Heart right ventricle (tissue), 16 donors: ENCODE measurements around the gene LMBR1. TPM values are rescaled to one million over a fixed set of nuclear protein-coding genes. Genes with fewer than 3 reads are reported as not detected.
A peak's percentile ranks its signal among the peaks of the same experiment; 100 is the strongest.

Source experiments
- ATAC-seq, 8 donors: fragments of 200-7000 bp; cut with Tn5 transposase; one replicate each; pipeline ENCODE4 v1.9.1; 2020; ENCODE audit warnings: mild to moderate bottlenecking in 8 of 8, moderate library complexity in 8 of 8, moderate number of reproducible peaks in 1 of 8
- DNase-seq, 2 donors: peaks; one replicate each; pipeline ENCODE4 v3.0.0-alpha.2; 2020
- H3K27ac ChIP-seq, 10 donors: fragments of 200-600 bp; sonication (generic) in 2 of 10; one replicate each; pipeline versions ENCODE4 v1.5.0 to v1.8.0; 2020 to 2022; ENCODE audit warnings: mild to moderate bottlenecking in 3 of 10
- H3K27me3 ChIP-seq, 7 donors: fragments of 200-600 bp; one replicate each; pipeline ENCODE4 v1.8.0; 2021 to 2022; ENCODE audit warnings: mild to moderate bottlenecking in 2 of 7
- H3K36me3 ChIP-seq, 9 donors: fragments of 200-600 bp; sonication (generic) in 1 of 9; one replicate each; pipeline versions ENCODE4 v1.5.0 to v1.8.0; 2020 to 2022; ENCODE audit warnings: mild to moderate bottlenecking in 2 of 9
- H3K4me1 ChIP-seq, 9 donors: fragments of 200-600 bp; sonication (generic) in 1 of 9; one replicate each; pipeline versions ENCODE4 v1.5.0 to v1.8.0; 2020 to 2022; ENCODE audit warnings: mild to moderate bottlenecking in 4 of 9
- H3K4me3 ChIP-seq, 10 donors: fragments of 200-600 bp; sonication (generic) in 2 of 10; one replicate each; pipeline versions ENCODE4 v1.5.0 to v1.8.0; 2020 to 2022; ENCODE audit warnings: mild to moderate bottlenecking in 7 of 10, moderate library complexity in 2 of 10
- H3K9me3 ChIP-seq, 11 donors: fragments of 200-600 bp in 10 of 11; sonication (generic) in 2 of 11; one replicate each; pipeline versions ENCODE4 v1.5.0 to v1.8.0; 2013 to 2022; ENCODE audit warnings: mild to moderate bottlenecking in 2 of 11, control low read depth in 1 of 11, moderate library complexity in 1 of 11
- WGBS, 2 donors: extraction: QIAGEN DNeasy Blood & Tissue Kit; methylation state at CpG; one replicate each; pipeline ENCODE4 v1.1.7; 2013; ENCODE audit warnings: inconsistent platforms in 1 of 2; 5-methylcytosine and 5-hydroxymethylcytosine counted together
- intact Hi-C, 10 donors: fragments of 100-400 bp; cut with DNase I; formaldehyde crosslinking; loops; one replicate each; pipeline versions ENCODE4 v1.11.1 to v1.14.2; 2022
- polyA plus RNA-seq, 2 donors: library from polyadenylated mRNA; stranded (reverse); fragments of 200-250 nt; gene quantifications; one replicate each; pipeline ENCODE4 v1.2.3, GENCODE V29; 2013
- total RNA-seq, 10 donors: library from RNA; stranded (reverse); fragmentation: NEBNext Ultra II Directional in 3 of 10; extraction: Animal tissue kit (Norgen Biotek cat#: 25700) in 3 of 10; gene quantifications; one replicate each; pipeline versions ENCODE4 v1.2.1 to v1.2.4, GENCODE V29; 2021 to 2023
- TF ChIP-seq, protein P1 (sequence below), 9 donors: fragments of 200-600 bp; sonication (generic) in 2 of 9; IDR thresholded peaks; one replicate each; pipeline versions ENCODE4 v1.5.0 to v1.8.0; 2021 to 2022; ENCODE audit warnings: antibody characterized with exemption in 9 of 9, mild to moderate bottlenecking in 5 of 9, moderate library complexity in 1 of 9
- donor health status: Arrhythmogenic right ventricular cardiomyopathy.
- donor health status: ischemic (EF 13 %, LVEDD 7.1; RV severe dilation, severe dysfunction).
- donor health status: healthy with polysubstance abuse.
- donor health status: DM: no; HTN: yes; CAD: no.
- donor health status: DM: no; HTN: no; CAD: no.
- donor health status: ischemic (EF 25% LVEDD 6.9; RV normal size, moderate dysfunction).
- donor health status: ischemic (EF 25% LVEDD 5.7; RV mildly dilated, moderate dysfunction).
- donor health status: healthy.
- donor health status: DM: yes; HTN: yes; CAD: no.
- donor health status: Ischemic cardiomyopathy.
- donor health status: ischemic (EF 35%, LVEDD 5.7; RV mildly dilated, moderate dysfunction).
- donor health status: nonischemic (EF 11% LVEDD 7.7; RV severe dilation, severe dysfunction).
- donor health status: DM: yes; HTN: yes; CAD: no.
- donor health status: PGD.
- donor health status: ischemic (EF 29% LVEDD 5.4; RV normal size, mild dysfunction).
- donor health status: nonischemic (EF 23%, LVEDD 6.1; RV moderate dilation, normal function).

LMBR1 gene
- total and polyA plus RNA-seq, 12 donors: 9.0 to 45.5 (median 37.5) TPM

DNA sequence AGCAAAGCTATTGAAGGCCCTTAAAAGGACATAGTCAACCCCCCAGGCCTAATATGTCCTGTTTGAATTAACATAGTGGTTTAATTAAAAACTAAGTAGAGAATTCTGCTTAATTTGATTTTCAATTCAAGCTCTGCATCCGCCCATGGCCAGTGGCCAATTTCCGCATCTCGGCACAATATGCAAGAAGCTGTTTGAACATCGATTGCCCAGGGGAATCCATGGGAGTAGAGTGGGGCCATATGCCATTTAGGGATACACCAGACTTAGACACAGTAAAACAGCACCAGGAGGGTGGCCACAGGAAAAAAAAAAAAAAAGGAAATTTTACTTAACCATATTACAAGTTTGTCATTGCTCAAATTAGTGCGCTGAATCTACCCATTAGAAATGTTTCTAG, 100.4 kb downstream of the LMBR1 start:
- no peaks in the 10 kb centered on the region for H3K27me3 ChIP-seq
- intact Hi-C loops: no loop called here
- 68 to 73% methylated on average over 5 of the region's 5 CpGs for WGBS, 2 donors
- H3K4me3 ChIP-seq: no peak overlapping the region
- no peak for ATAC-seq
- H3K9me3 ChIP-seq: no peaks in the 10 kb centered on the region
- TF ChIP-seq, protein P1, sequence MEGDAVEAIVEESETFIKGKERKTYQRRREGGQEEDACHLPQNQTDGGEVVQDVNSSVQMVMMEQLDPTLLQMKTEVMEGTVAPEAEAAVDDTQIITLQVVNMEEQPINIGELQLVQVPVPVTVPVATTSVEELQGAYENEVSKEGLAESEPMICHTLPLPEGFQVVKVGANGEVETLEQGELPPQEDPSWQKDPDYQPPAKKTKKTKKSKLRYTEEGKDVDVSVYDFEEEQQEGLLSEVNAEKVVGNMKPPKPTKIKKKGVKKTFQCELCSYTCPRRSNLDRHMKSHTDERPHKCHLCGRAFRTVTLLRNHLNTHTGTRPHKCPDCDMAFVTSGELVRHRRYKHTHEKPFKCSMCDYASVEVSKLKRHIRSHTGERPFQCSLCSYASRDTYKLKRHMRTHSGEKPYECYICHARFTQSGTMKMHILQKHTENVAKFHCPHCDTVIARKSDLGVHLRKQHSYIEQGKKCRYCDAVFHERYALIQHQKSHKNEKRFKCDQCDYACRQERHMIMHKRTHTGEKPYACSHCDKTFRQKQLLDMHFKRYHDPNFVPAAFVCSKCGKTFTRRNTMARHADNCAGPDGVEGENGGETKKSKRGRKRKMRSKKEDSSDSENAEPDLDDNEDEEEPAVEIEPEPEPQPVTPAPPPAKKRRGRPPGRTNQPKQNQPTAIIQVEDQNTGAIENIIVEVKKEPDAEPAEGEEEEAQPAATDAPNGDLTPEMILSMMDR (IDR thresholded peaks at IDR 0.05): no peak
- peaks cover 0 to 11% (median 0%) of the 10 kb centered on the region in 9 donors for H3K4me1 ChIP-seq
- peak in 1 of 2 donors; percentile 7 for DNase-seq
- peaks cover 0 to 28% (median 0%) of the 10 kb centered on the region in 9 donors for H3K36me3 ChIP-seq
- no peak overlapping the region for H3K27ac ChIP-seq

DNA sequence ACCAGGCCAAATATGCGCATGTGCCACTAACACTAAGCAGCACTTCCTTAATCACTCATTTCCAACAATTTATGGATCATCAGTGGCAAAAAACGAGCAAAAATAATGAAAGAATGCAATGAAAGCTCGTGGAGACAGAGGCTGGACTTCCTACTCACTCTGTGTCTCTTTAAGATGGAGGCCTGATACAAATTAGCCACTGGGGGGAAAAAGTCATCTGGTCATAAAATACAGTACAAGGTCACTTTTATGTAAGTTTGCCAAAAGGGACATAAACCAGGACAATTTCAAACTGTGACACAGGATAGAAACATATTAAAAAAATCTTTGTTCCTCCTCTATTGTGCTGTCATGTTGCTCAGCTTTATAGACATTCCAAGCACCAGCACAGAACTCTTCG, 101.7 kb downstream of the LMBR1 start:
- Histone ChIP-seq H3K4me1 (peaks cover 0 to 11% (median 0%) of the 10 kb centered on the region in 9 donors), H3K27ac (peak overlapping the region in 1 of 10 donors; percentile 19), H3K4me3 (no peak overlapping the region), H3K36me3 (peaks cover 0 to 28% (median 0%) of the 10 kb centered on the region in 9 donors), H3K9me3 (no peaks in the 10 kb centered on the region), H3K27me3 (no peaks in the 10 kb centered on the region)
- intact Hi-C loops: no loop called here
- TF ChIP-seq, protein P1 (IDR thresholded peaks at IDR 0.05): no peak
- WGBS, 2 donors: 64 to 72% methylated on average over 4 of the region's 4 CpGs
- DNase-seq (no peak), ATAC-seq (no peak)

DNA sequence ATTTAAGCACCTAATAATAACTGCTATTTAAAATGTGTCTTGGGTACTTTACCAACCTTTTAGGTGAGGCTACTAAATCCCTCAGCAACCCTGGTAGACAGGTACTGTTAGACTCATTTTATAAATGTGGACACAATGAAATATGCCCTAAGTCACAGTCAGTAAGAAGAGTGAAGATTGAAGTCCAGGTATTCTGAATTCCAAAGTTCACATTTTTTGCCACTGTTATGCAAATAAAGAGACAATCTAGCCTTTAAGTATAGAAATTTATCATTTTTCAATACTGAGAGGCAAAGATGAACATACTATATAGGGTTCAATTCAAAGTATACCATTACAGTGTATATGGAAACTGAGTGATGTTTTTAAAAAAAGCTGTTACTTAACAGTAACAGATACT, 102.7 kb downstream of the LMBR1 start:
- H3K4me3 ChIP-seq: no peak overlapping the region
- peaks cover 0 to 11% (median 0%) of the 10 kb centered on the region in 9 donors for H3K4me1 ChIP-seq
- DNase-seq: no peak
- H3K9me3 ChIP-seq: no peaks in the 10 kb centered on the region
- peak overlapping the region in 1 of 10 donors; percentile 19 for H3K27ac ChIP-seq
- intact Hi-C loops: no loop called here
- peaks cover 0 to 18% (median 0%) of the 10 kb centered on the region in 9 donors for H3K36me3 ChIP-seq
- no peaks in the 10 kb centered on the region for H3K27me3 ChIP-seq
- ATAC-seq: no peak
- TF ChIP-seq, protein P1 (IDR thresholded peaks at IDR 0.05): no peak

DNA sequence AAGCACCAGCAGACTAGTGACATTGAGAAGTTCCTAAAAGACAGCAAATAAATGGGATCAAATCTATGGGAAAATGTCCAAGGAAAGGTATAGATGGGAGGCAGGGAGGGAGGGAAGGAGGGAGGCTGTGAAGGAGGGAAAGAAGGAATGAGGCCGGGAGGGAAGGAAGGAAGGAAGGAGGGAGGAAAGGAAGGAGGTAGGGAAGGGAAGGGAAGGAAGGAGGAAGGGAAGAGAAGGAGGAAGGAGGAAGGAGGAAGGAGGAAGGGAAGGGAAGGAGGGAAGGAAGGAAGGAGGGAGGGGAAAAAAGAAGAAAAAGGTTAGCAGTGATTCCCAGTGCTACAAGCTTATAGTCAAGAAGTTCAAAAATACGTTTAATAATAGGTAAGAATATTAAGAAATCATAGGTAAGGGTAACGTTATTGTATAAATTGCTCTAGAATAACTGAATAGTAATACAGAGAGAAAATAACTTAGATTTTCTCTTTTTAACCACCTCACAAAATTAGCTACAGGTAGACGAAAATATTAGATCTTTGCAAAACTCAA, 106.9 kb downstream of the LMBR1 start:
- 88 to 94% methylated on average over 4 of the region's 4 CpGs for WGBS, 2 donors
- H3K36me3 ChIP-seq: peaks cover 0 to 12% (median 0%) of the 10 kb centered on the region in 9 donors
- H3K4me3 ChIP-seq: no peak overlapping the region
- DNase-seq (no peak), ATAC-seq (no peak)
- TF ChIP-seq, protein P1 (IDR thresholded peaks at IDR 0.05): no peak
- peaks cover 0 to 8% (median 0%) of the 10 kb centered on the region in 9 donors for H3K4me1 ChIP-seq
- H3K27ac ChIP-seq: no peak overlapping the region
- H3K9me3 ChIP-seq: no peaks in the 10 kb centered on the region
- intact Hi-C loops: no loop called here
- no peaks in the 10 kb centered on the region for H3K27me3 ChIP-seq
